GM23338 (cell line): Measurements from ENCODE around the gene PTP4A1.

Experiments
- CREB1 ChIP-seq: fragments of 250-450 bp; sonication (Bioruptor Pico); IDR thresholded peaks from 2 replicates; pipeline ENCODE4 v1.5.0; 2020; ENCODE audit warnings: low read depth, mild to moderate bottlenecking, moderate library complexity
- ETS1 ChIP-seq: IDR thresholded peaks from 2 replicates; pipeline ENCODE4 v1.6.1; 2016; ENCODE audit warnings: antibody characterized with exemption
- EZH2 ChIP-seq: fragments of 200-600 bp; sonication (generic); IDR thresholded peaks from one replicate; pipeline ENCODE4 v1.8.0; 2017; ENCODE audit warnings: antibody characterized with exemption, mild to moderate bottlenecking, low read depth; ENCODE audit not compliant: unreplicated experiment
- EZH2phosphoT487 ChIP-seq: fragments of 200-600 bp; sonication (generic); IDR thresholded peaks from one replicate; pipeline ENCODE4 v1.8.1; 2018; ENCODE audit warnings: antibody characterized with exemption; ENCODE audit not compliant: unreplicated experiment
- JUNB ChIP-seq: IDR thresholded peaks from one replicate; pipeline ENCODE4 v1.6.1; 2016; ENCODE audit warnings: antibody characterized with exemption; ENCODE audit not compliant: unreplicated experiment
- POLR2AphosphoS5 ChIP-seq: IDR thresholded peaks from 2 replicates; pipeline ENCODE4 v1.6.1; 2016; ENCODE audit warnings: antibody characterized with exemption, low read depth
- ZNF114 ChIP-seq: fragments of 250-450 bp; sonication (Bioruptor Pico); IDR thresholded peaks from 2 replicates; pipeline ENCODE4 v1.5.0; 2020; ENCODE audit warnings: mild to moderate bottlenecking, moderate library complexity
- TF ChIP-seq, protein P1 (sequence below), 2 experiments: fragments of 200-600 bp in 1 of 2; sonication (generic) in 1 of 2; conservative IDR thresholded peaks; 2 replicates each; pipeline versions ENCODE4 v1.5.1 to v1.6.1; 2016 to 2017; ENCODE audit warnings: antibody characterized with exemption in 2 of 2, low read depth in 2 of 2, mild to moderate bottlenecking in 2 of 2, moderate library complexity in 1 of 2
- TF ChIP-seq, protein P2 (sequence below): fragments of 250-450 bp; sonication (Bioruptor Pico); IDR thresholded peaks from 2 replicates; pipeline ENCODE4 v1.5.0; 2020; ENCODE audit warnings: mild to moderate bottlenecking, moderate library complexity

DNA sequence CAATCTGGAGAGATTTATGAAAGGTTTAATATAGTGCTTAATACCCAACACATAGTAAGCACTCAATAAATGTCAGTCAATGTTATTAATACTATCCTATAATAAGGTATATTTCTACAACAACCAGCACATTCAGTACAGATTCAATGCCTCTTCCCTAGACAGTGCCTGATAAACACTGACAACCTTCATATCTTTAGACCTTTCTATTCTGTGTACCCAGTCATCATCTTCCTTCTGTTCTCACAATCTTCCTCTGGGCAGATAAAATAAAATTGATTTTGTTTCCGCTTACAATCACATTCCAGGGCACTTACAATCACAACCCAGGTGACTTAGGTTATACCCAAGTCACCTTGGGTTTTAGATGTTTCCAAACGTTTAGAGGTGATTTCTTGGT, 11.0 kb upstream of the PTP4A1 start:
- TF ChIP-seq, protein P1, sequence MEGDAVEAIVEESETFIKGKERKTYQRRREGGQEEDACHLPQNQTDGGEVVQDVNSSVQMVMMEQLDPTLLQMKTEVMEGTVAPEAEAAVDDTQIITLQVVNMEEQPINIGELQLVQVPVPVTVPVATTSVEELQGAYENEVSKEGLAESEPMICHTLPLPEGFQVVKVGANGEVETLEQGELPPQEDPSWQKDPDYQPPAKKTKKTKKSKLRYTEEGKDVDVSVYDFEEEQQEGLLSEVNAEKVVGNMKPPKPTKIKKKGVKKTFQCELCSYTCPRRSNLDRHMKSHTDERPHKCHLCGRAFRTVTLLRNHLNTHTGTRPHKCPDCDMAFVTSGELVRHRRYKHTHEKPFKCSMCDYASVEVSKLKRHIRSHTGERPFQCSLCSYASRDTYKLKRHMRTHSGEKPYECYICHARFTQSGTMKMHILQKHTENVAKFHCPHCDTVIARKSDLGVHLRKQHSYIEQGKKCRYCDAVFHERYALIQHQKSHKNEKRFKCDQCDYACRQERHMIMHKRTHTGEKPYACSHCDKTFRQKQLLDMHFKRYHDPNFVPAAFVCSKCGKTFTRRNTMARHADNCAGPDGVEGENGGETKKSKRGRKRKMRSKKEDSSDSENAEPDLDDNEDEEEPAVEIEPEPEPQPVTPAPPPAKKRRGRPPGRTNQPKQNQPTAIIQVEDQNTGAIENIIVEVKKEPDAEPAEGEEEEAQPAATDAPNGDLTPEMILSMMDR (conservative IDR thresholded peaks at IDR 0.05; ENCODE audit: low read depth in 2 of 2): no peak
- TF ChIP-seq JUNB (no peak), POLR2AphosphoS5 (no peak), EZH2 (no peak), EZH2phosphoT487 (no peak), CREB1 (no peak), ZNF114 (no peak), ETS1 (no peak)
- TF ChIP-seq, protein P2, sequence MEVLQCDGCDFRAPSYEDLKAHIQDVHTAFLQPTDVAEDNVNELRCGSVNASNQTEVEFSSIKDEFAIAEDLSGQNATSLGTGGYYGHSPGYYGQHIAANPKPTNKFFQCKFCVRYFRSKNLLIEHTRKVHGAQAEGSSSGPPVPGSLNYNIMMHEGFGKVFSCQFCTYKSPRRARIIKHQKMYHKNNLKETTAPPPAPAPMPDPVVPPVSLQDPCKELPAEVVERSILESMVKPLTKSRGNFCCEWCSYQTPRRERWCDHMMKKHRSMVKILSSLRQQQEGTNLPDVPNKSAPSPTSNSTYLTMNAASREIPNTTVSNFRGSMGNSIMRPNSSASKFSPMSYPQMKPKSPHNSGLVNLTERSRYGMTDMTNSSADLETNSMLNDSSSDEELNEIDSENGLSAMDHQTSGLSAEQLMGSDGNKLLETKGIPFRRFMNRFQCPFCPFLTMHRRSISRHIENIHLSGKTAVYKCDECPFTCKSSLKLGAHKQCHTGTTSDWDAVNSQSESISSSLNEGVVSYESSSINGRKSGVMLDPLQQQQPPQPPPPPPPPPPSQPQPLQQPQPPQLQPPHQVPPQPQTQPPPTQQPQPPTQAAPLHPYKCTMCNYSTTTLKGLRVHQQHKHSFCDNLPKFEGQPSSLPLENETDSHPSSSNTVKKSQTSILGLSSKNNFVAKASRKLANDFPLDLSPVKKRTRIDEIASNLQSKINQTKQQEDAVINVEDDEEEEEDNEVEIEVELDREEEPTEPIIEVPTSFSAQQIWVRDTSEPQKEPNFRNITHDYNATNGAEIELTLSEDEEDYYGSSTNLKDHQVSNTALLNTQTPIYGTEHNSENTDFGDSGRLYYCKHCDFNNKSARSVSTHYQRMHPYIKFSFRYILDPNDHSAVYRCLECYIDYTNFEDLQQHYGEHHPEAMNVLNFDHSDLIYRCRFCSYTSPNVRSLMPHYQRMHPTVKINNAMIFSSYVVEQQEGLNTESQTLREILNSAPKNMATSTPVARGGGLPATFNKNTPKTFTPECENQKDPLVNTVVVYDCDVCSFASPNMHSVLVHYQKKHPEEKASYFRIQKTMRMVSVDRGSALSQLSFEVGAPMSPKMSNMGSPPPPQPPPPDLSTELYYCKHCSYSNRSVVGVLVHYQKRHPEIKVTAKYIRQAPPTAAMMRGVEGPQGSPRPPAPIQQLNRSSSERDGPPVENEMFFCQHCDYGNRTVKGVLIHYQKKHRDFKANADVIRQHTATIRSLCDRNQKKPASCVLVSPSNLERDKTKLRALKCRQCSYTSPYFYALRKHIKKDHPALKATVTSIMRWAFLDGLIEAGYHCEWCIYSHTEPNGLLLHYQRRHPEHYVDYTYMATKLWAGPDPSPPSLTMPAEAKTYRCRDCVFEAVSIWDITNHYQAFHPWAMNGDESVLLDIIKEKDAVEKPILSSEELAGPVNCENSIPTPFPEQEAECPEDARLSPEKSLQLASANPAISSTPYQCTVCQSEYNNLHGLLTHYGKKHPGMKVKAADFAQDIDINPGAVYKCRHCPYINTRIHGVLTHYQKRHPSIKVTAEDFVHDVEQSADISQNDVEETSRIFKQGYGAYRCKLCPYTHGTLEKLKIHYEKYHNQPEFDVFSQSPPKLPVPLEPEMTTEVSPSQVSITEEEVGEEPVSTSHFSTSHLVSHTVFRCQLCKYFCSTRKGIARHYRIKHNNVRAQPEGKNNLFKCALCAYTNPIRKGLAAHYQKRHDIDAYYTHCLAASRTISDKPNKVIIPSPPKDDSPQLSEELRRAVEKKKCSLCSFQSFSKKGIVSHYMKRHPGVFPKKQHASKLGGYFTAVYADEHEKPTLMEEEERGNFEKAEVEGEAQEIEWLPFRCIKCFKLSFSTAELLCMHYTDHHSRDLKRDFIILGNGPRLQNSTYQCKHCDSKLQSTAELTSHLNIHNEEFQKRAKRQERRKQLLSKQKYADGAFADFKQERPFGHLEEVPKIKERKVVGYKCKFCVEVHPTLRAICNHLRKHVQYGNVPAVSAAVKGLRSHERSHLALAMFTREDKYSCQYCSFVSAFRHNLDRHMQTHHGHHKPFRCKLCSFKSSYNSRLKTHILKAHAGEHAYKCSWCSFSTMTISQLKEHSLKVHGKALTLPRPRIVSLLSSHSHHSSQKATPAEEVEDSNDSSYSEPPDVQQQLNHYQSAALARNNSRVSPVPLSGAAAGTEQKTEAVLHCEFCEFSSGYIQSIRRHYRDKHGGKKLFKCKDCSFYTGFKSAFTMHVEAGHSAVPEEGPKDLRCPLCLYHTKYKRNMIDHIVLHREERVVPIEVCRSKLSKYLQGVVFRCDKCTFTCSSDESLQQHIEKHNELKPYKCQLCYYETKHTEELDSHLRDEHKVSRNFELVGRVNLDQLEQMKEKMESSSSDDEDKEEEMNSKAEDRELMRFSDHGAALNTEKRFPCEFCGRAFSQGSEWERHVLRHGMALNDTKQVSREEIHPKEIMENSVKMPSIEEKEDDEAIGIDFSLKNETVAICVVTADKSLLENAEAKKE (CRISPR knock-in tag): no peak
